NCI-H524 (cell line): ENCODE data around the gene MICAL3.

ENCODE experiments used
- DNase-seq, 2 experiments: peaks; one replicate each; lab custom pipeline; 2025; lab: John Stamatoyannopoulos, UW

Gene MICAL3

GRCh38 chr22:17754233-17754925 is 270.0 kb downstream of the MICAL3 start:
- peak in 1 of 2 experiments; percentile 33 for DNase-seq

- no peak for DNase-seq
Observed at GRCh38 chr22:17753401-17753989, 270.9 kb downstream of the MICAL3 start.

- no peak for DNase-seq
Observed at GRCh38 chr22:17751596-17751995, 272.8 kb downstream of the MICAL3 start.

DNA sequence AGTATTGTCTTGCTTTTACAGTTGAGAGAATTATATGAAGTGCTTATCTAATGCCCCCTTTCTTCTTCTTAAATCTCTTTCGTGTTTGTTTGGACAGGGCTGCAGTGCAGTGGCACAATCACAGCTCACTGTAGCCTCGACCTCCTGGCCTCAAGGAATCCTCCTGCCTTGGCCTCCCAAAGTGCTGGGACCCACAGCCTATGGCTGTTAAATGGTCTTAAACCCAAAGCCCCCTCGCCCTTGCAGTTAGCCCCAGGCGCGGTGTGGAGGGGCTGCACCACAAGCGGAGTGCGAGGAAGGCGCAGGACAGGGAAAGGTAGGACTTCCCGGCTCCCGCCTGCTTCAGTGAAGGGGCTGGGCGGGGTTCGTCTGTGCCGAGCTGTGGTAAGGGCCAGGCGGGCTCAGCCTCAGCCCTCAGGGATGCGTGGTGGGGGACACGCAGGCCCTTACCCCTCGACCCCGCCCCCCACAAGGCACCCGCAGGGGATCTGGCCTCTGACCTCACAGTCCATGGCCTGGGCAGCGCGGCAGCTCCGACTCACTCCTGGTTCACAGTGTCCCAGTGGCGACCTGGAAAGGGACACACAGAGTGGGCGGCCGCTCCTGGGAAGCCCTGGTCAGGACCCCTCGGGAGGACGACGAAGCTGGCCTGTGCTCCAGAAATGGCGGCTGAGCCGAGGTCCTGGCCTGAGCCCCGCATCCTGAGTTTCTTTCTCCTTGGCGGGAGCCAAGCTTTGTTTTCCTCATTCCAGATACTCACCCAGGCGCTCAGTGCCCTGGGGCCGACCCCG is 274.6 kb downstream of the MICAL3 start:
- DNase-seq: no peak

DNA sequence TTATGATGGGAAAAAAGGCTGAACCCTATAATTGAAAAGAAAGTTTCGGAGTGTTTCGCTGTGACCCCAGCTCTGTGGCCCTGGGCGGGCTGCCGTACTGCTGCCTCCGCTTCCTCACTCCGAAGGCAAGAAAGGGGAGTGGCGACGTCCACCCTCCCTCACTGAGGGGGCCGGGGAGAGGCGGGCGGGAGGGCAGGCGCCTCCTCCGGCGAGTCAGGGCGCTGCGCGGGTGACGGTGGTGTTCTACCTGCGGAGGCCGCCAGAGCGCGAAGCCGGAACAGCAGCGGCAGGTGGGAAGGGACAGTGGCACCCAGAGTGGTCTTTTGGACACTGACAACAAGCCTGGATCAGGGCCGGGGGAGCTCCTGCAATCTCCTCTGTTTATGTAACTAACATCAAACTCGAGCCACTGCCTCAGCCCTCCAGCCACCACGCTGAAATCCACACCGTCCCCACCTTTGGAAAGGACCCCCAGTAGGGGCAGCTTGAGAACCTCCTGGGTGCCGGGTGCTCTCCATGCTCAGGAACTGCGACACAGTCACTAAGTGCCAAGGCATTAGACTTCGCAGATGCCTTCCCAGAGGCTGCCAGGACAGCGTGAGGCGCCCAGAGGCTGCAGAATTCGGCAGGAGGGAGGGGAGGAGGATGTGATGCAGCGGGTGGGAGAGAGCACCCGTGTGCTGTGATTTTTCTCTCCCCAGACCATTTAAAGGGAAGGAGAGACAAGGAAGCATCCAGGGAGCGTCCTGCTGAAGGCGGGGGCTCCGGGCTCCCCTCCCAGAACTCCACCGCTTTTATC is 275.6 kb downstream of the MICAL3 start:
- no peak for DNase-seq

- no peak for DNase-seq
Observed at GRCh38 chr22:17746916-17747315, 277.4 kb downstream of the MICAL3 start.

DNA sequence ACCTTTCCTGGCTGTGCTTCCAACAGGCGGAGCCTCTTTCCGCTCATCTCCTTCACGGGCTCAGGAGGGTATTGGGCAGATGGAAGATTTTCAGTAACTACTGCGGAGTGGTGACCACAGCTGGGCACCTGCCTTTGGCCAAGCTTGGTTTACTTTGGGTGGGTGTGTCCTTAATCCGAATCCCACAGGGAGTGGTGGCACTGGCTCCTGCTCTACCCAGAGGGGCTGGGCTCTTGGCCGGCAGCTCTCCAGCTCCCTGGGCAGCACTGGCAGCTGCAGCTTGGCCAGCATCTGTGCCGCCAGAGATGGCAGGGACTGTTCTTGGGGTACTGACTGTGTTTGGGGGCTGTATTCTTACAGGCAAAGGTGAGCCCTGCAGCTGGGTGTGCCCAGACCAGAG is 279.9 kb downstream of the MICAL3 start:
- DNase-seq: peak; percentile 63 to 90

DNA sequence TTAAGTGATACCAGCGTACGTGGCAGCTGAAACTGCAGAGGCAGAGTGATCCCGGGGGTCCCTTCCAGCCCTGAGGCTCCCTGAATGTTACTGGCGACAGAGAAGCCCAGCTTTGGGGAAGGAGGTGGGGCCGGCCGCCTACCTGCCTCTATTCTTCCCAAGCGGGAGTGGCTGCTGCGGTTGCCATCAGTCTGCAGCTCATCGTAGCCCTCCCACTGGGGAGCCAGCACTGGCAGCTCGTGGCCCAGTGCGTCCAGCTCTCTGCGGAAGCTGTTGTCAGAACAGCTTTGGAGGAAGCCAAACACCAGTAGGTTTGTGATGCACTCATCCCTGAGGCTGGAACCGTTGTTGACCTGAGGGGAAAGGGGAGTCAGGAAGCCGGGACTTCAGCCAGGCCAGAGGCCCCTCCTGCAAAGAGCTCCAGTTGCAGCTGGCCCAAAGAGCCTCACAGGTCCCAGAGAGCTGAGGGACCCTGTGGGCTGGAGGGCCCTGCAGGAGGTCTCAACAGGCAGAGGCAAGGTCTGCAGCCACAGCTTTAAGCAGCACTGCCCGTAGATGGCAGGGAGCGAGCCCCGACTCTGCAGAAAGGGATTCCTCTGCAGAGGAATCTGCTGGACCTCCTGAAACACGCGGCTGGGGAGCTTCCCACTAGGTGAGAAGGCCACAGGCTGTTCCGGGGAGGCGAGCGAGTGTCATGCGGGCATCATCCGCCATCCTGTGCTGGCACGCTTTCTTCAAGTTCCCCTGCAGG is 280.5 kb downstream of the MICAL3 start:
- DNase-seq: no peak

- DNase-seq: peak; percentile 73 to 79
Observed at GRCh38 chr22:17742527-17742902, 281.8 kb downstream of the MICAL3 start.

GRCh38 chr22:17741866-17742526 is 282.4 kb downstream of the MICAL3 start:
- DNase-seq: no peak

DNA sequence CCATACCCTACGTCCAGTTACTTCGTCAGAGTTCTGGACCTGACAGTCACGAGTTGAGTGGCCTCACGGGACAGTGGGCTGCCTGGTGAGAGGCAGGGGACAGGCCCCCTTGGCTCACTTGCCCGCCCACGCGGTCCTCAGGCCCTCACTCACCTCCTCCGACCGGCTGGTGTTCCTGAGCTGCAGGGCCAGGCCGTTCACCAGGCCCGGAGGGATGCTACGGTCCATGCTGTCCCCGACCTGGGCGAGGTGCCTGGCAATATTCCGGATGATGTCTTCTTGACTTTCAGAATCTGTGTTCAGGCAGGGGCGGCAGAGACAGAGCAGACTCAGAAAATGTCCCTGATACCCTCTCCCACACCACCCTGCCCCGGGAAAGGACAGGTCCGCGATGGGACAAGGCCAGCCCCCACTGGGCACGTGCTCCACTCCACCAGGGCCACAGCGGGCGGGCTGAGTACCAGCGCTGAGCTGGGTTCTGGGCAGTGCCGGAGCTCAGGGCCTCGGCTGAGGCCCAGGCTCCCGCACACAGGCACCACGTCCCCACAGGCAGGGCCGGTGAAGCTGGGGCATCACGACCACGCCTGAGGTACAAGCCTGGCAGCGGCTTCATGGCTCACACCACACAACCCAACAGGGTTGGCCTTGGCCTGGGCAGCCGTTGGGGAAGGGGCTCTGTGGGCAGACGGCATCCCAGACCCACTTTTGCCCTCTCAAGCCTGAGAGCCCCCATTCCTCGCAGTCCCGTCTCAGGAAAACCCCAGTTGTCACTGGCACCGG is 285.0 kb downstream of the MICAL3 start:
- no peak for DNase-seq

GRCh38 chr22:17738386-17739128 is 285.8 kb downstream of the MICAL3 start:
- DNase-seq: no peak
